GM19193 (cell line): ENCODE data around the gene CCDC126.

ENCODE experiments used
- POLR2A ChIP-seq: IDR thresholded peaks from 4 replicates; pipeline ENCODE4 v1.6.1; 2011; ENCODE audit not compliant: insufficient read depth, insufficient read length; ENCODE audit errors: extremely low read depth

CCDC126 gene

DNA sequence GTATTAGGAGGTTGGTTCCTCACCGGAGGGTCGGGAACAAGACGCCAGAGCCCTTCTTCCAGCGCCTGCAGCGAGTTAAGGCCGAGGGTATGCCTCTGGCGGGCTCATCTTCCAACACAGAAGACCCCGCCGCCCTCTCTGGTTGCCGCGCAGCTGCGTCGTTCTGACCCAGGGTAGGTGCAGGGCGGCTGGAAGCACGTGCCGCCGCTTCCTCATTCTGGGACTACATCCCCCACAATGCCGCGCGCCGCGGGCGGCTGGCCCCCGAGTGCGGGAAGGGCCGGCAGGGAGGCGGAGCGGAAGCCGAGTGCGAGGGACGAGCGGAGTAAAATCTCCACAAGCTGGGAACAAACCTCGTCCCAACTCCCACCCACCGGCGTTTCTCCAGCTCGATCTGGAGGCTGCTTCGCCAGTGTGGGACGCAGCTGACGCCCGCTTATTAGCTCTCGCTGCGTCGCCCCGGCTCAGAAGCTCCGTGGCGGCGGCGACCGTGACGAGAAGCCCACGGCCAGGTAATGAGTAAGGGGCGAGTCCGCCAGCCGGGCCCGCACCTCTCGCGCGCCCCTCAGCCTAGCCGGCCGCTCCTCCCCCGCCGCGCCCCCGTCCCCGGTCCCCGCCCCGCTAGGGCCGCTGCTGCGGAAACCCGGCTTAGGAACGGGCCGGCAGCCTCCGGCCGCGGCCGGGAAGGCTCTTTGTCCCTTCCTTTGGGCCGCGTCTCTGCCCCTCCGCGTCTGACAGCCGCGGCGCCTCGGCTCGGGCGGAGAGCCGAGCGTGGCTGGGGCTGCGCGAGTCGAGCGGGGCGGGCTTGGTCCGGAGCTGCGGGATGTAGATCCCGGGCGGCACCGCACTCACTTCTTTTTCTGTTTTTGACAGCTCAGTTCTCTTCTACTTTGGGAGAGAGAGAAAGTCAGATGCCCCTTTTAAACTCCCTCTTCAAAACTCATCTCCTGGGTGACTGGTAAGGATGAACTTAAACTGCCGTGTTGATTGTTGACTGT is at the start of gene CCDC126:
TSS of gene CCDC126 (plus strand) at position 289 of the 998 bp plus-strand sequence. CDS start 13,934 bp downstream, outside the sequence.
- TF ChIP-seq POLR2A = peak; percentile 69

DNA sequence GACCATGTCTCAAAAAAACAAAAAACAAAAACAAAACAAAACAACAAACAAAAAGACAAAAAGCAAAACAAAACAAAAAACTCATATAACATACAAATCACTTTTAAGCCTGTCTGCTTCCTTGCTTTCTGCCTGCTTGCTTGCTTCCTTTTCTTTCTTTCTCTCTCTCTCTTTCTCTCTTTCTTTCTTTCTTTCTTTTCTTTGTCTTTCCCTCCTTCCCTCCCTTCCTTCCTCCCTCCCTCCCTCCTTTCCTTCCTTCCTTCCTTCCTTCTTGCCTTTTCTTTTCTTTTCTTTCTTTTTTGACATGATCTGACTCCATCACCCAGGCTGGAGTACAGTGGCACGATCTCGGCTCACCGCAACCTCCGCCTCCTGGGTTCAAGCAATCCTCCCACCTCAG is 49.5 kb upstream of the CCDC126 start:
- no peak for TF ChIP-seq POLR2A

- TF ChIP-seq POLR2A = no peak
These were observed 38.9 kb upstream of the CCDC126 start for GRCh38 chr7:23558303-23558702.

DNA sequence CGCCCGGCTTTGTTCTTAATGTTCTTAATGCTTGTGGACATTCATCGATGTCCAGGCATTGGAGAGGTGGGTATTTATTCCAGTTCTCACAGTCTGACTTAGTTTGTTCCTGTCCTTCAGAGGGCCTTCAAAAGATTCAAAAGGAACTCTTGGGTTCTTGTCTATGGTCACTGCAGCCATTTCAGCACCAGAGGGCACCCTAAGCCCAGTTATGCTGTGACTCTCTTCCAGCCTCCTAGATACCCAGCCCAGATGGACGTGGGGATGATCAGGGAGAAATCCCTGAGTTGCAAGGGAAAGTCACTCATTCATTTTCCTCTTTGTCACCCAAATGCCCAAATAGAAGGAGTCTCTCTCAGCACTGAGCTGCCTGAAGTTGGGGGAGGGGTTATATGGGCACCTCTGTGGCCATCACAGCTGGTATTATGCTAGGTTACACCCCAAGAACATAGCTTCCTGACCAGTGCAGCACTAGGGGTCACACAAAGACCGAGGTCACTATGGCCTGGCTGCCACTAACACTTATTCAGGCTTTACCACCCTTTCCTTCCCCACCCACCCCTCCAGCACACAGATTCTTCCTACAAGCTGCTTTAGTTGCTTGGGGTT is 26.5 kb upstream of the CCDC126 start:
- no peak for TF ChIP-seq POLR2A

- TF ChIP-seq POLR2A = no peak
These were observed 11.0 kb upstream of the CCDC126 start for GRCh38 chr7:23586159-23586558.

GRCh38 chr7:23590529-23590928 is 6.7 kb upstream of the CCDC126 start:
- no peak for TF ChIP-seq POLR2A

DNA sequence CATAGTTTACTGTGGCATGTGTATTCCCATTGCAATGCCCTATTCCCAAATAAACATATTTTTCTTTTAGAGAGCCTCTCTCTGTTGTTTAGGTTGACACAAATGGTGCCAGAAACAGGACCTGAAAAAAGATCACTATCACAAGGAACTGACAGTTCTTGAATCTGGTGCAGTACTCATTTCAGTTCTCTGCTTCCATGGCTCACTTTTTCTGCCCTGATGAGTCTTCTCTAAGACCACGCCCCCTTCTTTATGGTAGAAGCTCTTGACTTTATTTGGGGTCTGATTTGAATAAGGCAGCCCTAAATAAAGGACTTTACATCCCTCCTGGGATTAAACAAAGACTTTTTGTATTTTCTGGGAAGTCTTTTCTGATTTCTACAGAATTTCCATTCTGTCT is 3.5 kb upstream of the CCDC126 start:
- no peak for TF ChIP-seq POLR2A

- no peak for TF ChIP-seq POLR2A
These were observed 2.1 kb upstream of the CCDC126 start for GRCh38 chr7:23594879-23595604.

DNA sequence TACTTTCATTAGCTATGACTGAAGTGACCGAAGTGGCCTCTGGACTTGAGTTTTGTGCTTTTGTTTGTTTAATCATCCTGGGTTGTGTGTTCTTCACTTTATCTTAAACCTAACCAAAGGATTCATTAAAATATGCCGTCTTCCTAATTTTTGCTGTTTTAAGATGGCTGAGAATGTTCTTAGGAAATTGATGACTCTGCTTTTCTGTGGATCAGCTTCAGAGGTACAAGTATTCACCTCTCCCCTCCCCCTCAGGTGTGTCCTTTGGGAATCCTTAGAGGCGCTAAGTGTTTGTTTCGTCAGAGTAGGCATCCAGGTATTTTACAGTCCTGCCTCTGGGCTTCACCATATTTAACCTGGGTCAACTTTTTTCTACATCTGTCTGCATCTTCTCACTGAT is 1.1 kb downstream of the CCDC126 start:
- no peak for TF ChIP-seq POLR2A

DNA sequence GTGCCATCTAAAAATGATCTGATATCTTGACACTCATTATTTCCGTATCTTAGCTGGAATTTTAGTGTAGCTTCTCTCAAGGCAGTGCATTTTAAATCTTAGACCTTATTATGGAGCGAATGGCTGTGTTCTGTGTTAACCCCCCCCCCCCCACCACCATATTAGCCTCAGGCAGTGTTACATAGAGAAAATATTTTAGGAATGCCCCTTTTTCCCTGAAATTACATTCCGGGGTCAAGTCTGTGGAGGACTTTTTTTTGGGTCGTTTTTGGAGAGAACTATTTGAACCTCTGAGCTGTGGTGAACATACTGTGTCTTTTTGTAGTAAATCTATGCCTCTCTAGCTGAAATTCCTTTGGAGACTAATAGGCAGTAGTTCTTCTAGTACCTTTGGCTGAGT is 3.1 kb downstream of the CCDC126 start:
- TF ChIP-seq POLR2A = no peak

GRCh38 chr7:23603632-23604295 is 6.6 kb downstream of the CCDC126 start:
- no peak for TF ChIP-seq POLR2A

DNA sequence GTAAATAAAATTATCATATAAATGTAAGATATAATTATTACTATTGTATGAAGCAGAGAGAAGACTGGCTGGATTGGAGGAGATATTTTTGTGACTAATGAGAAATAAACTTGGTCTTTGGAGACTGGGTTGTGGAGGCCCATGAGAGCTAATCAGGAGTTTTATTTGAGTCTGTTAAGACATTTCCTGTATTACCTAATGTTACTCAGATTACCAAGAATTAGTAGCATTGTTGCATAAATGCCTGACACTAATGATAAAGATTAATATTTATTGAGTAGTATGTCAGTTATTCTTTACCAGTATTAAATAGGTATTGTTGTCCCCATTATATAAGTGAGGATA is 7.1 kb downstream of the CCDC126 start:
- TF ChIP-seq POLR2A = no peak

DNA sequence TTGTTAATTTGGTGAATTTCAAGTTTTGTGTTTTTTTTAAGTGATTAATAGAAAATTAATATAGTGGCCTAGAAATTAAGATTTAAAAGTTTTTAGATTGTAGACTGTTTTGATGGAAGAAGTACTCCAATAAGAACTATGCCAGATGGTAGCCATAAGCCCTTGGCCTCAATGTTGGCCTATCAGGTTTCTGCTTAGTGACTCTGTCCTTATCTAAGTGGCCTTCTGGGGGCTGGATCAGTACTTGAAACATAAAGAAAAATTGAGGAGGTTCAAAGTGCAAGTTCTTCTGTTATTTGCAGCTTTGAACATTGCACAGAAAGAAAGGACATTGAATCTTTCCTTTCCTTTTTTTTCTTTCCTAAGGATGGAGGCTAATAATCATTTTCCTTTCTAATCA is 9.9 kb downstream of the CCDC126 start:
- no peak for TF ChIP-seq POLR2A

GRCh38 chr7:23607866-23608265 is 10.7 kb downstream of the CCDC126 start:
- no peak for TF ChIP-seq POLR2A

DNA sequence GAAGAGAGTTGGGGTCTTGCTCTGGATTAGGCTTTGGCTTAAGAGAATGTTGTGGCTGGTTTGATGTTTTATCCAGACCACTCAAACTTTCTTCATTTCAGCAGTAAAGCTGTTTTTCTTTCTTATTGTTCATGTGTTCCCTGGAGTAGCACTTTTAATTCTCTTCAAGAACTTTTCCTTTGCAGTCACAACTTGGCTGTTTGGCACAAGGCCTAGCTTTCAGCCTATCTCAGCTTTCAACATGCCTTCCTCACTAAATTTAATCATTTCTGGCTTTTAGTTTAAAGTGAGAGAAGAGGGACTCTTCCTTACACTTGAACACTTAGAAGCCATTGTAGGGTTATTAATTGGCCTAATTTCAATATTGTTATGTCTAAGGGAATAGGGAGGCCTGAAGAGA is 18.1 kb downstream of the CCDC126 start:
- TF ChIP-seq POLR2A = no peak
